ENCODE measurements around the gene SLC23A1.

SLC23A1 gene

DNA sequence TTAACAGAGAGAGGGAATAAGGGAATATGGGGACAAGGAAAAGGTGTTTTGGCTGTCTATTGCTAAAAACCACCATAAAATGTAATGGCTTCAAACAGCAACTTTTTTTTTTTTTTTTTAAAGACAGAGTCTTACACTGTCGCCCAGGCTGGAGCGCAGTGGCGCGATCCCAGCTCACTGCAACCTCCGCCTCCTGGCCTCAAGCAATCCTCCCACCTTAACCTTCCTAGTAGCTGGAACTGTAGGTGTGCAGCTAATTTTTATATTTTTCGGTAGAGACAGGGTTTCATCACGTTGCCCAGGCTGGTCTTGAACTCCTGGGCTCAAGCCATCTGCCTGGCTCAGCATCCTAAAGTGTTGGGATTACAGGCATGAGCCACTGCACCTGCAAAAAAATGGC is 25.1 kb upstream of the SLC23A1 start:
- no peak for TF ChIP-seq CTCF (IDR thresholded peaks at IDR 0.05; ENCODE audit: borderline replicate concordance, control extremely low read depth, extremely low read depth, insufficient read depth, missing control alignments)
- DNase-seq (ENCODE audit: low spot score), result no peak
- in situ Hi-C loops (cut with MboI; ENCODE audit: low sequenced_read_pairs, unreplicated experiment), result loop anchor here (25.0 kb wide), 1 partner anchor 354 kb away; no protein-coding TSS in a partner anchor

GRCh38 chr5:139407517-139407916 is 24.4 kb upstream of the SLC23A1 start:
- peak; percentile 53 for DNase-seq (ENCODE audit: low spot score)
- in situ Hi-C loops (cut with MboI; ENCODE audit: low sequenced_read_pairs, unreplicated experiment), result loop anchor here (25.0 kb wide), 1 partner anchor 355 kb away; no protein-coding TSS in a partner anchor

DNA sequence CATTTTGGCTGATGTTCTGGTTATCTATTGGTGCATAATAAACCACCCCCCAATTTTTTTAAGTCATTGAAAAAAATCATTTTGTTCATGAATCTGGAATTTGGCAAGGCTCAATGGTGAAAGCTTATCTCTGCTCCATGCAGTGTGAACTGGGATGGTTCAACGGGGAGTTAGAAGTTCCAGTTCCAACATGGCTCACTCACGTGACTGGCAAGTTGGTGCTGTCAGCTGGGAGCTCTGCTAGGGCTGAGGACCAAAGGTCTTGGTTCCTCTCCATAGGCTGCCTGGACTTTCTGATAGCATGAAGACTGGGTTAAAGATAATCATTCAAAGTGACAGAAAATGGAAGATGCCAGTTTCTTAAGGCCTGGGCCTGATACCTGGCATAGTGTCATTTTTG is 23.9 kb upstream of the SLC23A1 start:
- in situ Hi-C loops (cut with MboI; ENCODE audit: low sequenced_read_pairs, unreplicated experiment), result loop anchor here (25.0 kb wide), 1 partner anchor 355 kb away; no protein-coding TSS in a partner anchor
- no peak for TF ChIP-seq CTCF (IDR thresholded peaks at IDR 0.05; ENCODE audit: borderline replicate concordance, control extremely low read depth, extremely low read depth, insufficient read depth, missing control alignments)

More at GRCh38 chr5:139407517-139407916, 24.4 kb upstream of the SLC23A1 start:
- no peak for TF ChIP-seq CTCF (IDR thresholded peaks at IDR 0.05; ENCODE audit: borderline replicate concordance, control extremely low read depth, extremely low read depth, insufficient read depth, missing control alignments)

GRCh38 chr5:139404484-139404840 is 21.4 kb upstream of the SLC23A1 start:
- in situ Hi-C loops (cut with MboI; ENCODE audit: low sequenced_read_pairs, unreplicated experiment), result loop anchor here (25.0 kb wide), 1 partner anchor 358 kb away; no protein-coding TSS in a partner anchor
- no peak for DNase-seq (ENCODE audit: low spot score)
- TF ChIP-seq CTCF (IDR thresholded peaks at IDR 0.05; ENCODE audit: borderline replicate concordance, control extremely low read depth, extremely low read depth, insufficient read depth, missing control alignments), result no peak

More for the DNA sequence above, 23.9 kb upstream of the SLC23A1 start:
- no peak for DNase-seq (ENCODE audit: low spot score)

GRCh38 chr5:139403787-139404483 is 20.8 kb upstream of the SLC23A1 start, which contains the start of gene SPATA24:
Gene SPATA24, minus strand, starts transcription at chr5:139404089. Its CDS starts 29 bp downstream, at chr5:139404060.
- peak; percentile 96 for DNase-seq (ENCODE audit: low spot score)
- TF ChIP-seq CTCF (IDR thresholded peaks at IDR 0.05; ENCODE audit: borderline replicate concordance, control extremely low read depth, extremely low read depth, insufficient read depth, missing control alignments), result no peak
- in situ Hi-C loops (cut with MboI; ENCODE audit: low sequenced_read_pairs, unreplicated experiment), result loop anchor here (25.0 kb wide), 1 partner anchor 358 kb away; no protein-coding TSS in a partner anchor

DNA sequence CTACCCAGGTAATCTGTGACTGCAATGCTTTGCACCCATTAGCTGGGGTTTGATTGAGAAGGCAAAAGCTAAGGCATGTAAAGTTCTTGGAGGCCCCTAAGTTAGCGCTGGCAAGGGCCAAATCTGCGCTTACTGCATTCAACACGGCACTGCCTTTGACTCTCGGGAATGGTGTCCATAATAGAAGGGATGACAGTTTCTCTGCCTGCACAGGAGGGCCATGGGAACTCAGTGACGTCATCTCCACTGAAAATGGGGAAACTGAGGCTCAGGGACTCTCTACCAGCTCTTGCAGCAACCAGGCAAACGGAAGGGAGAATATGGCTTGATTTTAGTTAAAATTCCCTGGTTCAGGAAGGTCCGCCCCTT is 20.3 kb upstream of the SLC23A1 start:
- DNase-seq (ENCODE audit: low spot score), result no peak
- TF ChIP-seq CTCF (IDR thresholded peaks at IDR 0.05; ENCODE audit: borderline replicate concordance, control extremely low read depth, extremely low read depth, insufficient read depth, missing control alignments), result no peak
- in situ Hi-C loops (cut with MboI; ENCODE audit: low sequenced_read_pairs, unreplicated experiment), result loop anchor here (25.0 kb wide), 1 partner anchor 359 kb away; no protein-coding TSS in a partner anchor

Data from GM13976 (cell line).